Heart left ventricle (tissue), 16 donors: Measurements from ENCODE around the gene PPIP5K2. TPM values are rescaled to one million over a fixed set of nuclear protein-coding genes. Genes with fewer than 3 reads are reported as not detected.

ENCODE experiments used
- ATAC-seq, 4 donors: fragments of 200-7000 bp; cut with Tn5 transposase; one replicate each; pipeline ENCODE4 v1.9.1; 2020 to 2022; ENCODE audit warnings: moderate library complexity in 4 of 4, mild to moderate bottlenecking in 3 of 4, moderate number of reproducible peaks in 1 of 4
- DNase-seq, 5 donors: peaks; one replicate each; pipeline ENCODE4 v3.0.0-alpha.2; 2020
- H3K27ac ChIP-seq, 12 donors: fragments of 200-600 bp; sonication (generic) in 4 of 12; one replicate each; pipeline versions ENCODE4 v1.5.0 to v1.8.0; 2016 to 2022; ENCODE audit warnings: mild to moderate bottlenecking in 2 of 12
- H3K27me3 ChIP-seq, 9 donors: fragments of 200-600 bp; sonication (generic) in 2 of 9; one replicate each; pipeline versions ENCODE4 v1.5.1 to v1.8.0; 2016 to 2022; ENCODE audit warnings: mild to moderate bottlenecking in 3 of 9
- H3K36me3 ChIP-seq, 9 donors: fragments of 200-600 bp; sonication (generic) in 2 of 9; one replicate each; pipeline versions ENCODE4 v1.5.0 to v1.8.0; 2018 to 2022; ENCODE audit warnings: mild to moderate bottlenecking in 2 of 9
- H3K4me1 ChIP-seq, 12 donors: fragments of 200-600 bp; sonication (generic) in 4 of 12; one replicate each; pipeline versions ENCODE4 v1.5.0 to v1.8.0; 2016 to 2022; ENCODE audit warnings: mild to moderate bottlenecking in 3 of 12
- H3K4me3 ChIP-seq, 12 donors: fragments of 200-600 bp; sonication (generic) in 4 of 12; one replicate each; pipeline versions ENCODE4 v1.5.0 to v1.8.0; 2017 to 2022; ENCODE audit warnings: mild to moderate bottlenecking in 9 of 12, moderate library complexity in 4 of 12
- H3K9me3 ChIP-seq, 12 donors: fragments of 200-600 bp; sonication (generic) in 4 of 12; one replicate each; pipeline versions ENCODE4 v1.5.0 to v1.8.0; 2016 to 2022; ENCODE audit warnings: mild to moderate bottlenecking in 1 of 12
- CTCF ChIP-seq, 12 donors: fragments of 200-600 bp; sonication (generic) in 4 of 12; IDR thresholded peaks; one replicate each; pipeline versions ENCODE4 v1.5.0 to v1.8.0; 2018 to 2022; ENCODE audit warnings: antibody characterized with exemption in 12 of 12, mild to moderate bottlenecking in 5 of 12
- POLR2A ChIP-seq, 2 donors: fragments of 450-650 bp; IDR thresholded peaks; one replicate each; pipeline ENCODE4 v1.6.1; 2017; ENCODE audit warnings: antibody characterized with exemption in 2 of 2, mild to moderate bottlenecking in 2 of 2, moderate library complexity in 2 of 2
- WGBS, 4 donors: extraction: QIAGEN DNeasy Blood & Tissue Kit in 2 of 4; methylation state at CpG; one replicate each; pipeline versions ENCODE4 v1.1.5 to v1.1.7; 2013 to 2018; 5-methylcytosine and 5-hydroxymethylcytosine counted together
- intact Hi-C, 10 donors: fragments of 100-400 bp; cut with DNase I; formaldehyde crosslinking; loops; one replicate each; pipeline versions ENCODE4 v1.11.1 to v1.14.2; 2022
- polyA plus RNA-seq, 2 donors: library from polyadenylated mRNA; stranded (reverse); fragments of 200-250 nt; gene quantifications; one replicate each; pipeline ENCODE4 v1.2.3, GENCODE V29; 2013
- total RNA-seq, 9 donors: library from RNA; depleted of rRNA in 2 of 9; stranded (reverse); fragments of >200 nt in 2 of 9; fragmentation: NEBNext Ultra II Directional in 3 of 9; extraction: Animal tissue kit (Norgen Biotek cat#: 25700) in 3 of 9; gene quantifications; one replicate each; pipeline versions ENCODE4 v1.1.0 to v1.2.4, GENCODE V29; 2016 to 2023
- donor health status: ischemic (EF 13 %, LVEDD 7.1; RV severe dilation, severe dysfunction).
- donor health status: healthy with polysubstance abuse.
- donor health status: DM: no; HTN: yes; CAD: no.
- donor health status: DM: no; HTN: no; CAD: no.
- donor health status: ischemic (EF 25% LVEDD 6.9; RV normal size, moderate dysfunction).
- donor health status: ischemic (EF 25% LVEDD 5.7; RV mildly dilated, moderate dysfunction).
- donor health status: healthy.
- donor health status: DM: yes; HTN: yes; CAD: no.
- donor health status: ischemic (EF 35%, LVEDD 5.7; RV mildly dilated, moderate dysfunction).
- donor health status: nonischemic (EF 11% LVEDD 7.7; RV severe dilation, severe dysfunction).
- donor health status: DM: yes; HTN: yes; CAD: no.
- donor health status: PGD.
- donor health status: ischemic (EF 29% LVEDD 5.4; RV normal size, mild dysfunction).
- donor health status: nonischemic (EF 23%, LVEDD 6.1; RV moderate dilation, normal function).

Gene PPIP5K2
- total and polyA plus RNA-seq, 11 donors: 16.6 to 59.8 (median 38.9) TPM

GRCh38 chr5:103234239-103234975, 114.3 kb downstream of the PPIP5K2 start:
- Histone ChIP-seq H3K9me3 (peaks cover 0 to 10% (median 2%) of the 10 kb centered on the region in 12 donors), H3K4me1 (no peaks in the 10 kb centered on the region), H3K27ac (no peak overlapping the region), H3K27me3 (no peaks in the 10 kb centered on the region), H3K4me3 (no peak overlapping the region), H3K36me3 (no peaks in the 10 kb centered on the region)
- intact Hi-C loops: loop anchor here in 2 of 10 donors (5.0 kb wide), 2 partner anchors 68 to 243 kb away; no protein-coding TSS in a partner anchor
- DNase-seq: no peak
- no peak for ATAC-seq
- 83 to 89% (median 87%) methylated on average over 4 of the region's 4 CpGs for WGBS, 4 donors
- TF ChIP-seq CTCF (IDR thresholded peaks at IDR 0.05) (no peak), POLR2A (IDR thresholded peaks at IDR 0.05) (no peak)

GRCh38 chr5:103235891-103236290, 115.8 kb downstream of the PPIP5K2 start:
- Histone ChIP-seq H3K4me3 (no peak overlapping the region), H3K4me1 (no peaks in the 10 kb centered on the region), H3K27me3 (no peaks in the 10 kb centered on the region), H3K9me3 (peaks cover 0 to 18% (median 6%) of the 10 kb centered on the region in 12 donors), H3K27ac (no peak overlapping the region), H3K36me3 (no peaks in the 10 kb centered on the region)
- DNase-seq (no peak), ATAC-seq (no peak)
- TF ChIP-seq CTCF (IDR thresholded peaks at IDR 0.05): no peak
- no peak for TF ChIP-seq POLR2A (IDR thresholded peaks at IDR 0.05)
- WGBS, 4 donors: 69 to 94% (median 82%) methylated on average over 1 of the region's 1 CpG
- intact Hi-C loops: no loop called here

GRCh38 chr5:103237778-103238177, 117.7 kb downstream of the PPIP5K2 start:
- H3K9me3 ChIP-seq: peaks cover 0 to 18% (median 6%) of the 10 kb centered on the region in 12 donors
- no peak overlapping the region for H3K27ac ChIP-seq
- TF ChIP-seq POLR2A (IDR thresholded peaks at IDR 0.05): no peak
- TF ChIP-seq CTCF (IDR thresholded peaks at IDR 0.05): no peak
- no peaks in the 10 kb centered on the region for H3K4me1 ChIP-seq
- intact Hi-C loops: no loop called here
- H3K36me3 ChIP-seq: no peaks in the 10 kb centered on the region
- 90 to 98% (median 96%) methylated on average over 1 of the region's 1 CpG for WGBS, 4 donors
- H3K4me3 ChIP-seq: no peak overlapping the region
- H3K27me3 ChIP-seq: no peaks in the 10 kb centered on the region
- DNase-seq: no peak
- ATAC-seq: no peak

- DNase-seq (no peak), ATAC-seq (no peak)
- no peak for TF ChIP-seq POLR2A (IDR thresholded peaks at IDR 0.05)
- TF ChIP-seq CTCF (IDR thresholded peaks at IDR 0.05): no peak
- Histone ChIP-seq H3K36me3 (no peaks in the 10 kb centered on the region), H3K27me3 (peaks cover 0 to 4% (median 0%) of the 10 kb centered on the region in 9 donors), H3K4me1 (no peaks in the 10 kb centered on the region), H3K27ac (no peak overlapping the region), H3K9me3 (peaks cover 0 to 17% (median 6%) of the 10 kb centered on the region in 12 donors), H3K4me3 (no peak overlapping the region)
- 39 to 45% (median 39%) methylated on average over 2 of the region's 2 CpGs for WGBS, 4 donors
- intact Hi-C loops: no loop called here
Observed at GRCh38 chr5:103243665-103244064, 123.6 kb downstream of the PPIP5K2 start.
